ENCODE measurements around the gene NKD2. TPM values are rescaled to one million over a fixed set of nuclear protein-coding genes. Genes with fewer than 3 reads are reported as not detected.

Gene NKD2
- total RNA-seq, 2 donors from 2014 or later: 1.4 to 1.5 TPM

DNA sequence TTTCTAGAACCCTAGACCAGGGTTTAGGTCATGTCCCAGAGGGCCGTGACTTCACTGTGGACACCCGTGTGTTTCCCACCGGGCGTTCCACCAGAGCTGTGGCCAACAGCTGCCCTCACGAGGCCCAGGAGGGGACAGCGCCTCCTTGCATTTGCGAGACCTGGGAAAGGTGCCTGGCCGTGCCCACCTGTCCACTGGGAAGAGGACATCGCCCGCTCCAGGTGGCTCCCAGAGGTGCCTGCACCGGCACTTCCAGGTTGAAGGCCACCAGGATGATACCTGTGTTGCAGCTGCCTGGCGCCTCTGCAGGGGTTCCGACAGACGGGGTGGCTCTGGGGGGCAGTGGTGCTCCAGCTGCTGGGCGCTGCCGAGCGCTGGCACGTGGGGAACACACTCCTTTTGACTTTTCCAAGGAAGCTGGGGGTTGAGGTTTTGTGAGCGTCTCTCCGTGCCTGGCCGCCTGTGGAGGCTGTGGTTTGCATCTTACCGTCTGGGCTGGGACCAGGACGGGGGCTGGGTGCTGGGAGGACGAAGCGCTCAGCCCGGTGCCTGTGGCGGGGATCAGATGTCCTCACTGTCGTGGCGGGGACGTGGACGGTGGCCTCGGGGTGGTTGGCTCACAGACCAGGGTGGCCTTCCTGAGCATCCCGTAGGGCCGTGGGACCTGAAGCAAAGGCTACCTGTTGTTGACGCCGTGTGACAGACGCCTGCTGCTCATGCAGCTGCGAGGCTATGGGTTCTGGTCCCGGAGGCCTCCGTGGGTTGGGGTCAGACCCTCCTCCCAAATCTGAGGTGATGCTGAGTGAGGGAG lies 19.2 kb downstream of the NKD2 start:
- Histone ChIP-seq H3K4me3 (no peak overlapping the region), H3K27ac (no peak overlapping the region), H3K27me3 (replicated peaks; ENCODE audit: insufficient read depth) (no peaks in the 10 kb centered on the region), H3K9me3 (no peaks in the 10 kb centered on the region), H3K36me3 (no peaks in the 10 kb centered on the region), H3K4me1 (ENCODE audit: control insufficient read depth in 1 of 2, low read depth in 2 of 2) (no peaks in the 10 kb centered on the region)
- TF ChIP-seq, protein P1, sequence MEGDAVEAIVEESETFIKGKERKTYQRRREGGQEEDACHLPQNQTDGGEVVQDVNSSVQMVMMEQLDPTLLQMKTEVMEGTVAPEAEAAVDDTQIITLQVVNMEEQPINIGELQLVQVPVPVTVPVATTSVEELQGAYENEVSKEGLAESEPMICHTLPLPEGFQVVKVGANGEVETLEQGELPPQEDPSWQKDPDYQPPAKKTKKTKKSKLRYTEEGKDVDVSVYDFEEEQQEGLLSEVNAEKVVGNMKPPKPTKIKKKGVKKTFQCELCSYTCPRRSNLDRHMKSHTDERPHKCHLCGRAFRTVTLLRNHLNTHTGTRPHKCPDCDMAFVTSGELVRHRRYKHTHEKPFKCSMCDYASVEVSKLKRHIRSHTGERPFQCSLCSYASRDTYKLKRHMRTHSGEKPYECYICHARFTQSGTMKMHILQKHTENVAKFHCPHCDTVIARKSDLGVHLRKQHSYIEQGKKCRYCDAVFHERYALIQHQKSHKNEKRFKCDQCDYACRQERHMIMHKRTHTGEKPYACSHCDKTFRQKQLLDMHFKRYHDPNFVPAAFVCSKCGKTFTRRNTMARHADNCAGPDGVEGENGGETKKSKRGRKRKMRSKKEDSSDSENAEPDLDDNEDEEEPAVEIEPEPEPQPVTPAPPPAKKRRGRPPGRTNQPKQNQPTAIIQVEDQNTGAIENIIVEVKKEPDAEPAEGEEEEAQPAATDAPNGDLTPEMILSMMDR (IDR thresholded peaks at IDR 0.05): no peak
- DNase-seq (ENCODE audit: low spot score) (no peak), ATAC-seq (ENCODE audit: insufficient number of reproducible peaks, low FRiP score, low read depth) (no peak)

DNA sequence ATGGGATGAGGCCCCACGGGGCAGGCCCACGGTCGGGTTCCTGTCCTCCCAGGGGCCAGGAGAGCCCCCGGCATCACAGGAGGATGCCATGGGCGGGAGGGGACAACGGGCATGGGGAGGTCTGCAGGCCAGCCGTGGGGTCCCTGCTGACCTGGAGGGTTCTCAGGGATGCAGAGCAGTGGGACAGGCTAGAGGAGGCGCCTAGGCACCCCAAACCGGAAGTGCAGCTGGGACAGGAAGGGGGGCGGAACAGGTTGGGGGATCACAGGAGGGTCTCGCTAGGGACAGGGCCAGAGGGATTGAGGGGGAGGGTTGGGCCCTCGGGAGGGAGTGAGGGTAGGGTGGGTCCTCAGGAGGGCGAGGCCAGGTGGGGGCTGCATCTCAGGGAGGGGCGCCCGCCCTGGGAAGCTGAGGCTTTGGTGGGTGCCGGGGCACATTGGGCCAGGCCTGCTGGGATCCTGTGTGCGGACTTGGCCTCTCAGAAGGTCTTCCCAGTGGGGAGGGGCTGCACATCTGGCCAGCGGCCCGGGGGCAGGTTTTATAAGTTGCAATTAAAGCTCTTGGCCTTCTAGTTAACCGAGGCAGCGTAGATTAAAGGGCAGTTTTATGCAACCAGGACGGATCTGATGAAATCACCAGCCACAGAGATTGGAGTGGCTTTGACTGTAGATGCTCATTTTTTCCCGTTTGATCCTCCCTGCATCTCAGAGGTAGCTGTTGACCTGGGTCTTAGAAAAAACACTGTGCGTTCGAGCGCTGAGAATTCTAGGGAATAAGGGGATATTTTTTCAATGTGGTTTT lies 20.1 kb downstream of the NKD2 start:
- ATAC-seq (ENCODE audit: insufficient number of reproducible peaks, low FRiP score, low read depth): no peak

DNA sequence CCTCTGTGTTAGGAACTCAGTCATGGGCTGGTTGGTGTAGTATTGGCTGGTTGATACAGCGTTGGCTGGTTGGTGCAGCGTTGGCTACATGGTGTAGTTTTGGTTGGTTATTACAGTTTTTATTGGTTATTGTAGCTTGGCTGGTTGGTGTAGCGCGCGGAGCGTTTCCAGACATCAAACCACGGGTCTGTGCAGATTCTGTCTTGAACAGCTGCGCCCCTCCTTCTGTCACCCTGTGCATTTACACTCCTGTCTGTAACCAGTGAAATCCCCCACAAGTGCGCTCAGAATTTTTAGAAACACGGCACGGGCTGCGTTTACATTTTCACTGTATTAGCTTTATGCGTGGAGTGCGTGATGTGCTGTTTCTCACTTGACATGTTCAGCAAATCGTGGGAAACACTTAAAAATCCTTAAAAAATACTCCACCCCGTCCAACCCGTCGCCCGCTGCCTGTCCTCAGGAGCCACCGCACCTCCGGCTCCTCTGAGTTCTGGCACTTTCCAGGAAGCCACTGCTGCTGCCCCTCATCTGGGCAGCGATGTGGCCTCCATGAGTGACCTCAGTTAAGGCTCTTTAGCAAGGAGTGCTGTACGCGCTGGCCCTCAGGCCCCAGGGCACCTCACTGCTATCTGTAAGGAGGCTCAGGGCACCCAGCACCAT lies 20.8 kb downstream of the NKD2 start:
- no peak overlapping the region for H3K4me3 ChIP-seq
- H3K27me3 ChIP-seq (replicated peaks; ENCODE audit: insufficient read depth): no peaks in the 10 kb centered on the region
- H3K9me3 ChIP-seq: no peaks in the 10 kb centered on the region
- no peak overlapping the region for H3K27ac ChIP-seq
- no peaks in the 10 kb centered on the region for H3K36me3 ChIP-seq
- DNase-seq (ENCODE audit: low spot score) (no peak), ATAC-seq (ENCODE audit: insufficient number of reproducible peaks, low FRiP score, low read depth) (no peak)
- TF ChIP-seq, protein P1 (IDR thresholded peaks at IDR 0.05): no peak
- peaks cover 0 to 7% of the 10 kb centered on the region in 2 donors for H3K4me1 ChIP-seq (ENCODE audit: control insufficient read depth in 1 of 2, low read depth in 2 of 2)

More for the DNA sequence above, 20.1 kb downstream of the NKD2 start:
- Histone ChIP-seq H3K4me3 (no peak overlapping the region), H3K9me3 (no peaks in the 10 kb centered on the region), H3K36me3 (no peaks in the 10 kb centered on the region), H3K4me1 (ENCODE audit: control insufficient read depth in 1 of 2, low read depth in 2 of 2) (peaks cover 0 to 6% of the 10 kb centered on the region in 2 donors), H3K27me3 (replicated peaks; ENCODE audit: insufficient read depth) (no peaks in the 10 kb centered on the region), H3K27ac (no peak overlapping the region)
- TF ChIP-seq, protein P1 (IDR thresholded peaks at IDR 0.05): no peak
- no peak for DNase-seq (ENCODE audit: low spot score)

DNA sequence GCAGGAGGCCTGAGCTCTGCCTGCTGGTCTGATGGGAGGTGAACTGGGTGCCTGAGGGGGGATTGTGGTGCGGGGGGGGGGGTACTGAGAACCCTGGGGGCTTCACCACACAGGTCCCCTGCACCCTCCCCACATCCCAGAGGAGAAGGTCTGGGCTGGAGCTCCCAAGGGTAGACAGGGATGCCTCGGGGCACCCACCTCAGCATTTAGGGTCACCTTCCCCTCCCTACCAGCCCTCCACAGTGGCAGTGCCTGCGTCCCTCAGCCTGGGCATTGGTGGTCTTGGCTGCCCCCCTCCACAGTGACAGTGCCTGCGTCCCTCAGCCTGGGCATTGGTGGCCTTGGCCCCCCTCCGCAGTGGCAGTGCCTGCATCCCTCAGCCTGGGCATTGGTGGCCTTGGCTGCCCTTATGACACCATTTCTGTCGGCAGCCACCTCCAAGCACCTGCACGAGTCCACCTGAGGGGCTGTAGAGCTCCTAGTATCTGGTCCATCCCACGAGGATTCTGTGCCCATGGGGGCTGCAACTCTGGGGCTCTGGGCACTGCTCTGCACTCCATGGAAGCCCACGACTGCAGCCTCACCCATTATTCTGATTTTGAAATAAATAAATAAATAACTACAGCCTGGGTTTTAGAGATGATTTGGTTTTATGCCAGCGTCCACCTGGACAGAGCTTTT lies 21.5 kb downstream of the NKD2 start:
- Histone ChIP-seq H3K36me3 (no peaks in the 10 kb centered on the region), H3K27me3 (replicated peaks; ENCODE audit: insufficient read depth) (no peaks in the 10 kb centered on the region), H3K9me3 (no peaks in the 10 kb centered on the region), H3K4me1 (ENCODE audit: control insufficient read depth in 1 of 2, low read depth in 2 of 2) (peaks cover 0 to 7% of the 10 kb centered on the region in 2 donors), H3K27ac (no peak overlapping the region), H3K4me3 (no peak overlapping the region)
- ATAC-seq (ENCODE audit: insufficient number of reproducible peaks, low FRiP score, low read depth) (no peak), DNase-seq (ENCODE audit: low spot score) (no peak)
- TF ChIP-seq, protein P1 (IDR thresholded peaks at IDR 0.05): no peak

All from thoracic aorta (tissue), 2 donors.